Liver (tissue), 9 donors: ENCODE data around the gene PPFIA1. TPM values are rescaled to one million over a fixed set of nuclear protein-coding genes. Genes with fewer than 3 reads are reported as not detected.
"Not testable (repeated sequence)": the region's sequence is repeated elsewhere in the genome, so short reads cannot be mapped to it uniquely, and the experiment has no call there.

ENCODE experiments used
- DNase-seq: peaks from one replicate; pipeline ENCODE4 v3.0.0-alpha.2; 2017; ENCODE audit warnings: low spot score
- H3K27ac ChIP-seq, 2 donors: one replicate each; pipeline ENCODE4 v1.7.0; 2013; ENCODE audit warnings: inconsistent platforms in 2 of 2, low read length in 2 of 2, control low read depth in 1 of 2, low read depth in 1 of 2, mild to moderate bottlenecking in 1 of 2
- H3K27me3 ChIP-seq, 4 donors: one replicate each; pipeline versions ENCODE4 v1.6.1 to v1.7.0; 2013; ENCODE audit warnings: low read length in 3 of 4, inconsistent platforms in 1 of 4, mild to moderate bottlenecking in 1 of 4, moderate library complexity in 1 of 4; ENCODE audit not compliant: control insufficient read depth in 4 of 4, insufficient read depth in 4 of 4
- H3K36me3 ChIP-seq, 4 donors: one replicate each; pipeline versions ENCODE4 v1.6.1 to v1.7.0; 2013; ENCODE audit warnings: low read length in 3 of 4, mild to moderate bottlenecking in 3 of 4, low read depth in 1 of 4, moderate library complexity in 1 of 4; ENCODE audit not compliant: control insufficient read depth in 4 of 4, insufficient read depth in 3 of 4
- H3K4me1 ChIP-seq, 4 donors: one replicate each; pipeline versions ENCODE4 v1.6.1 to v1.7.0; 2013; ENCODE audit warnings: low read length in 3 of 4, mild to moderate bottlenecking in 3 of 4, moderate library complexity in 1 of 4; ENCODE audit not compliant: control insufficient read depth in 4 of 4, insufficient read depth in 4 of 4
- H3K4me3 ChIP-seq, 3 donors: one replicate each; pipeline versions ENCODE4 v1.6.1 to v1.7.0; 2013; ENCODE audit warnings: low read length in 3 of 3, control low read depth in 1 of 3, low read depth in 1 of 3, mild to moderate bottlenecking in 1 of 3
- H3K9ac ChIP-seq, 2 donors: one replicate each; pipeline ENCODE4 v1.7.0; 2013; ENCODE audit warnings: low read length in 2 of 2, mild to moderate bottlenecking in 2 of 2, moderate library complexity in 2 of 2, control low read depth in 1 of 2, low read depth in 1 of 2
- H3K9me3 ChIP-seq, 4 donors: one replicate each; pipeline versions ENCODE4 v1.6.1 to v1.7.0; 2013; ENCODE audit warnings: low read length in 3 of 4; ENCODE audit not compliant: control insufficient read depth in 4 of 4
- EGR1 ChIP-seq, 2 donors: IDR thresholded peaks; 2 replicates each; pipeline ENCODE4 v1.6.1; 2016 to 2018; ENCODE audit warnings: antibody characterized with exemption in 2 of 2, low read depth in 2 of 2
- FOXA1 ChIP-seq: IDR thresholded peaks from 2 replicates; pipeline ENCODE4 v1.6.1; 2016; ENCODE audit warnings: antibody characterized with exemption
- FOXA2 ChIP-seq: IDR thresholded peaks from 2 replicates; pipeline ENCODE4 v1.6.1; 2016; ENCODE audit warnings: antibody characterized with exemption
- GABPA ChIP-seq, 2 donors: IDR thresholded peaks in 1 of 2; conservative IDR thresholded peaks in 1 of 2; 2 replicates each; pipeline ENCODE4 v1.6.1; 2016; ENCODE audit warnings: antibody characterized with exemption in 2 of 2, mild to moderate bottlenecking in 1 of 2, moderate library complexity in 1 of 2
- HNF4G ChIP-seq: IDR thresholded peaks from 2 replicates; pipeline ENCODE4 v1.6.1; 2016; ENCODE audit warnings: antibody characterized with exemption
- NR2F2 ChIP-seq: IDR thresholded peaks from 2 replicates; pipeline ENCODE4 v1.6.1; 2016; ENCODE audit warnings: antibody characterized with exemption
- RAD21 ChIP-seq, 2 donors: IDR thresholded peaks; 2 replicates each; pipeline ENCODE4 v1.6.1; 2016; ENCODE audit warnings: antibody characterized with exemption in 2 of 2, mild to moderate bottlenecking in 2 of 2
- REST ChIP-seq: IDR thresholded peaks from 2 replicates; pipeline ENCODE4 v1.6.1; 2016; ENCODE audit warnings: antibody characterized with exemption, mild to moderate bottlenecking
- RXRA ChIP-seq, 2 donors: IDR thresholded peaks; 2 replicates each; pipeline ENCODE4 v1.6.1; 2017 to 2018; ENCODE audit warnings: antibody characterized with exemption in 2 of 2, mild to moderate bottlenecking in 1 of 2
- SP1 ChIP-seq: IDR thresholded peaks from 2 replicates; pipeline ENCODE4 v1.6.1; 2018; ENCODE audit warnings: antibody characterized with exemption, mild to moderate bottlenecking
- TAF1 ChIP-seq: conservative IDR thresholded peaks from 2 replicates; pipeline ENCODE4 v1.6.1; 2016; ENCODE audit warnings: antibody characterized with exemption, mild to moderate bottlenecking
- YY1 ChIP-seq: IDR thresholded peaks from 2 replicates; pipeline ENCODE4 v1.6.1; 2016; ENCODE audit warnings: antibody characterized with exemption, mild to moderate bottlenecking
- WGBS: extraction: QIAGEN DNeasy Blood & Tissue Kit; methylation state at CpG from one replicate; pipeline ENCODE4 v1.1.7; 2013; 5-methylcytosine and 5-hydroxymethylcytosine counted together
- polyA plus RNA-seq, 2 donors: library from polyadenylated mRNA; stranded (reverse) in 1 of 2; unstranded in 1 of 2; fragments of 200-250 nt in 1 of 2; fragments of >200 nt in 1 of 2; fragmentation: Nextera tagmentation in 1 of 2; extraction: Ambion mirVana in 1 of 2; gene quantifications; one replicate each; pipeline versions ENCODE4 v1.2.1 to v1.2.3, GENCODE V29; 2013 to 2015
- total RNA-seq, 2 donors: library from RNA; depleted of rRNA; stranded (reverse); fragments of >200 nt; gene quantifications; one replicate each; pipeline ENCODE4 v1.2.3, GENCODE V29; 2014
- TF ChIP-seq, protein P1 (sequence below): fragments of 150-350 bp; IDR thresholded peaks from 2 replicates; pipeline ENCODE4 v1.5.1; 2017; ENCODE audit warnings: improper control_type of control experiment, low read depth, low read length; ENCODE audit not compliant: missing input control
- TF ChIP-seq, protein P2 (sequence below): IDR thresholded peaks from 2 replicates; pipeline ENCODE4 v1.6.1; 2016; ENCODE audit warnings: antibody characterized with exemption
- donor health status: healthy.
- donor health status: healthy.
- donor health status: healthy.
- donor health status: healthy.
- donor health status: healthy.

Gene PPFIA1
- total and polyA plus RNA-seq, 4 donors: 9.9 to 39.6 (median 14.5) TPM

DNA sequence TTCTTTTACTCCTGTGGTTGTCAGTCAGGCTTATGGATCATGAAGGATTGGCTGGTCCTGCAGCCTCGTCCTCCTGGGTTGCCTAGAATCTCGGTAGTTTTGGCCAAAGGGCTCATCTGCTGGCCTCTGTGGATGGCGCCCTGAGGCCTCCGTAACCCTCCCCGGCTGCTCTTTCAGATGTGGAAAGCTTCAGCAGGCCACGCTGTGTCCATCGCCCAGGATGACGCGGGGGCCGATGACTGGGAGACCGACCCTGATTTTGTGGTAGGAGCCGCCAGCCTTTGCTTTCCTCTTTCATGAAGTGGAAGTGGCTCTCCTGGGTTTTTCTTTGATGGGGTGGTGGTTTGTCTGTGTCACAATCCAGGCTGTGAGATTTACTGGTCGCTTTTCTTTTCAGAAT, 136.6 kb downstream of the PPFIA1 start (continued):
- TF ChIP-seq, protein P1, sequence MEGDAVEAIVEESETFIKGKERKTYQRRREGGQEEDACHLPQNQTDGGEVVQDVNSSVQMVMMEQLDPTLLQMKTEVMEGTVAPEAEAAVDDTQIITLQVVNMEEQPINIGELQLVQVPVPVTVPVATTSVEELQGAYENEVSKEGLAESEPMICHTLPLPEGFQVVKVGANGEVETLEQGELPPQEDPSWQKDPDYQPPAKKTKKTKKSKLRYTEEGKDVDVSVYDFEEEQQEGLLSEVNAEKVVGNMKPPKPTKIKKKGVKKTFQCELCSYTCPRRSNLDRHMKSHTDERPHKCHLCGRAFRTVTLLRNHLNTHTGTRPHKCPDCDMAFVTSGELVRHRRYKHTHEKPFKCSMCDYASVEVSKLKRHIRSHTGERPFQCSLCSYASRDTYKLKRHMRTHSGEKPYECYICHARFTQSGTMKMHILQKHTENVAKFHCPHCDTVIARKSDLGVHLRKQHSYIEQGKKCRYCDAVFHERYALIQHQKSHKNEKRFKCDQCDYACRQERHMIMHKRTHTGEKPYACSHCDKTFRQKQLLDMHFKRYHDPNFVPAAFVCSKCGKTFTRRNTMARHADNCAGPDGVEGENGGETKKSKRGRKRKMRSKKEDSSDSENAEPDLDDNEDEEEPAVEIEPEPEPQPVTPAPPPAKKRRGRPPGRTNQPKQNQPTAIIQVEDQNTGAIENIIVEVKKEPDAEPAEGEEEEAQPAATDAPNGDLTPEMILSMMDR: no peak
- TF ChIP-seq YY1: no peak

- no peaks in the 10 kb centered on the region for H3K9me3 ChIP-seq
- H3K27ac ChIP-seq: no peak overlapping the region
- peaks cover 0 to under 1% (median 0%) of the 10 kb centered on the region in 4 donors for H3K4me1 ChIP-seq
- DNase-seq: no peak
- peaks cover 25 to 55% (median 40%) of the 10 kb centered on the region in 4 donors for H3K36me3 ChIP-seq
- no peak overlapping the region for H3K4me3 ChIP-seq
- WGBS: 97% methylated on average over 6 of the region's 6 CpGs
- TF ChIP-seq HNF4G: no peak
- no peak for TF ChIP-seq NR2F2
- no peak for TF ChIP-seq SP1
- no peak for TF ChIP-seq EGR1 (IDR thresholded peaks at IDR 0.05; ENCODE audit: low read depth in 2 of 2)
- no peak for TF ChIP-seq RAD21 (IDR thresholded peaks at IDR 0.05)
- TF ChIP-seq, protein P1: no peak
- TF ChIP-seq RXRA (IDR thresholded peaks at IDR 0.05): no peak
- no peak for TF ChIP-seq YY1
- TF ChIP-seq GABPA (IDR thresholded peaks at IDR 0.05 in 1 of 2, conservative IDR thresholded peaks at IDR 0.05 in 1 of 2): no peak
- no peak overlapping the region for H3K9ac ChIP-seq
- no peaks in the 10 kb centered on the region for H3K27me3 ChIP-seq
Measured at GRCh38 chr11:70407814-70408213, 137.3 kb downstream of the PPFIA1 start.

GRCh38 chr11:70408326-70408725, 137.8 kb downstream of the PPFIA1 start:
- not testable (repeated sequence) for H3K27ac ChIP-seq, H3K9me3 ChIP-seq, H3K4me1 ChIP-seq, H3K9ac ChIP-seq, DNase-seq, H3K4me3 ChIP-seq, H3K27me3 ChIP-seq
- H3K36me3 ChIP-seq: peaks cover 25 to 60% (median 45%) of the 10 kb centered on the region in 4 donors
- WGBS: 89% methylated on average over 4 of the region's 4 CpGs

- no peak overlapping the region for H3K4me3 ChIP-seq
- peaks cover 25 to 68% (median 48%) of the 10 kb centered on the region in 4 donors for H3K36me3 ChIP-seq
- H3K27ac ChIP-seq: no peak overlapping the region
- no peak for DNase-seq
- no peak for TF ChIP-seq FOXA1
- TF ChIP-seq HNF4G: no peak
- TF ChIP-seq RAD21 (IDR thresholded peaks at IDR 0.05): no peak
- TF ChIP-seq SP1: no peak
- TF ChIP-seq RXRA (IDR thresholded peaks at IDR 0.05): no peak
- TF ChIP-seq FOXA2: no peak
- no peak for TF ChIP-seq REST
- TF ChIP-seq TAF1: no peak
- TF ChIP-seq, protein P2, sequence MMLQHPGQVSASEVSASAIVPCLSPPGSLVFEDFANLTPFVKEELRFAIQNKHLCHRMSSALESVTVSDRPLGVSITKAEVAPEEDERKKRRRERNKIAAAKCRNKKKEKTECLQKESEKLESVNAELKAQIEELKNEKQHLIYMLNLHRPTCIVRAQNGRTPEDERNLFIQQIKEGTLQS: no peak
- H3K4me1 ChIP-seq: no peaks in the 10 kb centered on the region
- no peak overlapping the region for H3K9ac ChIP-seq
- no peaks in the 10 kb centered on the region for H3K27me3 ChIP-seq
- WGBS: 92% methylated on average over 10 of the region's 10 CpGs
- no peaks in the 10 kb centered on the region for H3K9me3 ChIP-seq
Measured at GRCh38 chr11:70409437-70409836, 138.9 kb downstream of the PPFIA1 start.
